Right lung (tissue), 10 donors: ENCODE results near the gene U2AF2. TPM values are rescaled to one million over a fixed set of nuclear protein-coding genes. Genes with fewer than 3 reads are reported as not detected.
A peak's percentile ranks its signal among the peaks of the same experiment; 100 is the strongest.

ENCODE experiments used
- DNase-seq, 2 donors: peaks; one replicate each; pipeline ENCODE4 v3.0.0-alpha.2; 2013
- long read RNA-seq, 8 donors: transcript quantifications; one replicate each; lab custom pipeline, GENCODE V29; 2026
- polyA plus RNA-seq, 5 donors: library from polyadenylated mRNA; unstranded; fragments of 120-200 nt; gene quantifications; one replicate each; pipeline versions ENCODE4 v1.2.1 to v1.2.3, GENCODE V29; 2013; ENCODE audit warnings: inconsistent platforms in 1 of 5, low replicate concordance in 1 of 5; ENCODE audit not compliant: insufficient read length in 5 of 5, insufficient read depth in 1 of 5

U2AF2 gene
- 100 to 1,000 TPM; 137 to 222 (median 182) TPM for polyA plus RNA-seq
- long read RNA-seq, donor 1, transcript U2AF2-205 (5 exons, 637 nt), result minor isoform, 9 of 87 reads
- long read RNA-seq, donor 1, transcript U2AF2-201 (12 exons, 1,698 nt), result minor isoform, 5 of 87 reads
- long read RNA-seq, donor 1, transcript U2AF2-202 (12 exons, 3,022 nt), result major isoform, 24 of 87 reads
- long read RNA-seq, donor 1, partial matches to known transcripts, result 47 of 87 reads
- long read RNA-seq, donor 1, other reads (novel, unspliced or antisense), result 0 of 87 reads
- long read RNA-seq, donor 2, transcript U2AF2-202 (12 exons, 3,022 nt), result major isoform, 7 of 15 reads
- long read RNA-seq, donor 2, partial matches to known transcripts, result 6 of 15 reads
- long read RNA-seq, donor 2, other reads (novel, unspliced or antisense), result 0 of 15 reads
- long read RNA-seq, donor 3, transcript U2AF2-205 (5 exons, 637 nt), result minor isoform, 5 of 42 reads
- long read RNA-seq, donor 3, transcript U2AF2-202 (12 exons, 3,022 nt), result major isoform, 11 of 42 reads
- long read RNA-seq, donor 3, partial matches to known transcripts, result 23 of 42 reads
- long read RNA-seq, donor 3, other reads (novel, unspliced or antisense), result 0 of 42 reads
- long read RNA-seq, donor 4, transcript U2AF2-205 (5 exons, 637 nt), result minor isoform, 6 of 35 reads
- long read RNA-seq, donor 4, transcript U2AF2-202 (12 exons, 3,022 nt), result major isoform, 8 of 35 reads
- long read RNA-seq, donor 4, partial matches to known transcripts, result 15 of 35 reads
- long read RNA-seq, donor 4, other reads (novel, unspliced or antisense), result 0 of 35 reads
- long read RNA-seq, donor 5, transcript U2AF2-205 (5 exons, 637 nt), result major isoform, 11 of 78 reads
- long read RNA-seq, donor 5, transcript U2AF2-202 (12 exons, 3,022 nt), result minor isoform, 10 of 78 reads
- long read RNA-seq, donor 5, partial matches to known transcripts, result 52 of 78 reads
- long read RNA-seq, donor 5, other reads (novel, unspliced or antisense), result 0 of 78 reads
- long read RNA-seq, donor 6, transcript U2AF2-202 (12 exons, 3,022 nt), result major isoform, 30 of 74 reads
- long read RNA-seq, donor 6, transcript U2AF2-205 (5 exons, 637 nt), result minor isoform, 5 of 74 reads
- long read RNA-seq, donor 6, partial matches to known transcripts, result 34 of 74 reads
- long read RNA-seq, donor 6, other reads (novel, unspliced or antisense), result 0 of 74 reads
- long read RNA-seq, donor 7, transcript U2AF2-202 (12 exons, 3,022 nt), result major isoform, 18 of 33 reads
- long read RNA-seq, donor 7, transcript U2AF2-205 (5 exons, 637 nt), result minor isoform, 5 of 33 reads
- long read RNA-seq, donor 7, partial matches to known transcripts, result 7 of 33 reads
- long read RNA-seq, donor 7, other reads (novel, unspliced or antisense), result 0 of 33 reads
- long read RNA-seq, donor 8, transcript U2AF2-202 (12 exons, 3,022 nt), result major isoform, 7 of 18 reads
- long read RNA-seq, donor 8, partial matches to known transcripts, result 7 of 18 reads
- long read RNA-seq, donor 8, other reads (novel, unspliced or antisense), result 0 of 18 reads

- peak; percentile 72 to 77 for DNase-seq
Observed at GRCh38 chr19:55654868-55655647, at the start of gene U2AF2. TSS of gene U2AF2 (plus strand) at chr19:55655035. CDS start at chr19:55655105, 70 bp downstream.

GRCh38 chr19:55605207-55605636 lies 49.6 kb upstream of the U2AF2 start:
- DNase-seq, result peak; percentile 95 to 97

- peak; percentile 62 to 68 for DNase-seq
Observed at GRCh38 chr19:55605637-55606470, 49.0 kb upstream of the U2AF2 start, which contains the start of gene ZNF865. TSS of gene ZNF865 (plus strand) at chr19:55605647. CDS start at chr19:55613619, 7,972 bp downstream.

- DNase-seq, result no peak
Observed at GRCh38 chr19:55606471-55606787, 48.4 kb upstream of the U2AF2 start.

- no peak for DNase-seq
Observed at GRCh38 chr19:55606817-55607216, 48.0 kb upstream of the U2AF2 start.

GRCh38 chr19:55609326-55609725 lies 45.5 kb upstream of the U2AF2 start:
- DNase-seq, result no peak

GRCh38 chr19:55611300-55611982 lies 43.4 kb upstream of the U2AF2 start:
- no peak for DNase-seq

- DNase-seq, result no peak
Observed at GRCh38 chr19:55611983-55612645, 42.7 kb upstream of the U2AF2 start.

- DNase-seq, result no peak
Observed at GRCh38 chr19:55613396-55613795, 41.4 kb upstream of the U2AF2 start.

- DNase-seq, result no peak
Observed at GRCh38 chr19:55613930-55614710, 40.7 kb upstream of the U2AF2 start.

- no peak for DNase-seq
Observed at GRCh38 chr19:55614711-55615542, 39.9 kb upstream of the U2AF2 start.

GRCh38 chr19:55615543-55616394 lies 39.1 kb upstream of the U2AF2 start:
- no peak for DNase-seq

GRCh38 chr19:55616395-55616875 lies 38.4 kb upstream of the U2AF2 start:
- no peak for DNase-seq

GRCh38 chr19:55617426-55617825 lies 37.4 kb upstream of the U2AF2 start:
- no peak for DNase-seq

GRCh38 chr19:55618426-55618825 lies 36.4 kb upstream of the U2AF2 start:
- DNase-seq, result no peak
